Activated naive CD8-positive, alpha-beta T cell treated with anti-CD3 and anti-CD28 coated beads, Interleukin-2, amount 50 U/mL, for 16 hours (primary cell): ENCODE results near the gene AGBL1.

Source experiments
- DNase-seq: peaks from one replicate; pipeline ENCODE4 v3.0.0-alpha.2; 2020; ENCODE audit warnings: low read depth, low spot score

AGBL1 gene

GRCh38 chr15:86590461-86590860, 510.8 kb downstream of the AGBL1 start:
- DNase-seq: no peak

GRCh38 chr15:86591158-86591557, 511.5 kb downstream of the AGBL1 start:
- DNase-seq: no peak

GRCh38 chr15:86591994-86592735, 512.5 kb downstream of the AGBL1 start:
- DNase-seq: no peak

GRCh38 chr15:86595741-86596140, 516.1 kb downstream of the AGBL1 start:
- no peak for DNase-seq

- DNase-seq: no peak
These were observed 523.8 kb downstream of the AGBL1 start for GRCh38 chr15:86603466-86603865.

GRCh38 chr15:86608461-86609205, 529.0 kb downstream of the AGBL1 start:
- no peak for DNase-seq

- no peak for DNase-seq
These were observed 529.6 kb downstream of the AGBL1 start for GRCh38 chr15:86609275-86609674.

- no peak for DNase-seq
These were observed 530.4 kb downstream of the AGBL1 start for GRCh38 chr15:86610038-86610437.

GRCh38 chr15:86611417-86612040, 531.9 kb downstream of the AGBL1 start:
- DNase-seq: no peak

- no peak for DNase-seq
These were observed 535.7 kb downstream of the AGBL1 start for GRCh38 chr15:86615411-86615810.

- DNase-seq: no peak
These were observed 536.1 kb downstream of the AGBL1 start for GRCh38 chr15:86615816-86616215.

GRCh38 chr15:86616771-86617170, 537.1 kb downstream of the AGBL1 start:
- no peak for DNase-seq

GRCh38 chr15:86620157-86620556, 540.5 kb downstream of the AGBL1 start:
- DNase-seq: no peak

- DNase-seq: no peak
These were observed 541.1 kb downstream of the AGBL1 start for GRCh38 chr15:86620641-86621349.

GRCh38 chr15:86623236-86623635, 543.6 kb downstream of the AGBL1 start:
- no peak for DNase-seq

- peak; percentile 47 for DNase-seq
These were observed 544.8 kb downstream of the AGBL1 start for GRCh38 chr15:86624261-86625036.

GRCh38 chr15:86629409-86630356, 550.0 kb downstream of the AGBL1 start:
- no peak for DNase-seq

GRCh38 chr15:86630946-86631345, 551.3 kb downstream of the AGBL1 start:
- no peak for DNase-seq

- no peak for DNase-seq
These were observed 554.5 kb downstream of the AGBL1 start for GRCh38 chr15:86634146-86634545.

GRCh38 chr15:86634992-86635638, 555.4 kb downstream of the AGBL1 start:
- no peak for DNase-seq
